CD14-positive monocyte (primary cell): ENCODE measurements around the gene ZNF2. TPM values are rescaled to one million over a fixed set of nuclear protein-coding genes. Genes with fewer than 3 reads are reported as not detected.

Source experiments
- DNase-seq, 3 donors: peaks; one replicate each; pipeline ENCODE4 v3.0.0-alpha.2; 2011 to 2022
- H2AFZ ChIP-seq: 2 replicates; pipeline ENCODE4 v1.6.0; 2012; ENCODE audit warnings: mild to moderate bottlenecking, low read depth, low read length, inconsistent platforms; ENCODE audit not compliant: insufficient read depth, poor library complexity, severe bottlenecking
- H3K27ac ChIP-seq, 2 donors: 1 replicate in 1 of 2; 2 replicates in 1 of 2; pipeline ENCODE4 v1.5.1; 2012 to 2013; ENCODE audit warnings: low read length in 2 of 2, control low read depth in 1 of 2, inconsistent platforms in 1 of 2, low read depth in 1 of 2, mild to moderate bottlenecking in 1 of 2
- H3K27me3 ChIP-seq, 2 donors: one replicate each; pipeline versions ENCODE4 v1.6.0 to v1.6.1; 2011 to 2013; ENCODE audit warnings: low read length in 2 of 2; ENCODE audit not compliant: control insufficient read depth in 2 of 2, insufficient read depth in 2 of 2
- H3K36me3 ChIP-seq, 2 donors: replicated peaks in 1 of 2; 1 replicate in 1 of 2; 2 replicates in 1 of 2; pipeline versions ENCODE4 v1.5.1 to v1.6.1; 2012 to 2013; ENCODE audit warnings: low read length in 2 of 2, control low read depth in 1 of 2, inconsistent platforms in 1 of 2, mild to moderate bottlenecking in 1 of 2; ENCODE audit not compliant: insufficient read depth in 2 of 2, control insufficient read depth in 1 of 2
- H3K4me1 ChIP-seq, 2 donors: 1 replicate in 1 of 2; 2 replicates in 1 of 2; pipeline versions ENCODE4 v1.5.1 to v1.6.1; 2012 to 2013; ENCODE audit warnings: low read length in 2 of 2, control low read depth in 1 of 2, inconsistent platforms in 1 of 2, mild to moderate bottlenecking in 1 of 2, moderate library complexity in 1 of 2; ENCODE audit not compliant: insufficient read depth in 2 of 2, control insufficient read depth in 1 of 2
- H3K4me2 ChIP-seq: replicated peaks from 2 replicates; pipeline ENCODE3; 2012; ENCODE audit warnings: low read length, moderate library complexity, mild to moderate bottlenecking; ENCODE audit not compliant: poor library complexity, severe bottlenecking; ENCODE audit errors: extremely low read depth
- H3K4me3 ChIP-seq, 3 experiments: fragments of 200-600 bp in 1 of 3; sonication (generic) in 1 of 3; replicated peaks in 1 of 3; 1 replicate in 2 of 3; 2 replicates in 1 of 3; pipeline ENCODE4 v1.5.1; 2011 to 2013; ENCODE audit warnings: low read length in 3 of 3, mild to moderate bottlenecking in 3 of 3, control low read depth in 2 of 3, low read depth in 2 of 3, inconsistent platforms in 1 of 3, moderate library complexity in 1 of 3
- H3K79me2 ChIP-seq: 2 replicates; pipeline ENCODE4 v1.6.0; 2012; ENCODE audit warnings: mild to moderate bottlenecking, control low read depth, inconsistent platforms, low read length, moderate library complexity; ENCODE audit not compliant: insufficient read depth
- H3K9ac ChIP-seq: 2 replicates; pipeline ENCODE4 v1.6.0; 2017; ENCODE audit warnings: low read length, mild to moderate bottlenecking; ENCODE audit not compliant: insufficient read depth, poor library complexity, severe bottlenecking
- H3K9me3 ChIP-seq, 2 donors: replicated peaks in 1 of 2; 1 replicate in 1 of 2; 2 replicates in 1 of 2; pipeline versions ENCODE4 v1.5.1 to v1.6.1; 2012 to 2013; ENCODE audit warnings: low read length in 2 of 2, control low read depth in 1 of 2; ENCODE audit not compliant: control insufficient read depth in 1 of 2, insufficient read depth in 1 of 2
- H4K20me1 ChIP-seq: 2 replicates; pipeline ENCODE4 v1.6.0; 2012; ENCODE audit warnings: mild to moderate bottlenecking, low read length, control low read depth, moderate library complexity; ENCODE audit not compliant: insufficient read depth
- H3K27ac Mint-ChIP-seq, 7 donors: one replicate each; pipeline ENCODE4 v1.8.0; 2020; ENCODE audit warnings: mild to moderate bottlenecking in 7 of 7, mixed read lengths in 7 of 7, moderate library complexity in 6 of 7, inconsistent platforms in 2 of 7
- H3K27me3 Mint-ChIP-seq, 3 donors: one replicate each; pipeline ENCODE4 v1.8.0; 2021 to 2022; ENCODE audit warnings: low read depth in 3 of 3, mild to moderate bottlenecking in 3 of 3, mixed read lengths in 3 of 3, moderate library complexity in 3 of 3, inconsistent platforms in 1 of 3
- H3K36me3 Mint-ChIP-seq, 2 donors: one replicate each; pipeline ENCODE4 v1.8.0; 2020; ENCODE audit warnings: mixed read lengths in 2 of 2, inconsistent platforms in 1 of 2, mild to moderate bottlenecking in 1 of 2
- H3K4me1 Mint-ChIP-seq: one replicate; pipeline ENCODE4 v1.8.0; 2020; ENCODE audit warnings: mild to moderate bottlenecking, mixed read lengths
- H3K4me3 Mint-ChIP-seq, 2 donors: one replicate each; pipeline ENCODE4 v1.8.0; 2020; ENCODE audit warnings: mild to moderate bottlenecking in 2 of 2, mixed read lengths in 2 of 2, moderate library complexity in 1 of 2
- H3K9me3 Mint-ChIP-seq, 7 donors: one replicate each; pipeline ENCODE4 v1.8.0; 2020 to 2022; ENCODE audit warnings: mixed read lengths in 7 of 7, mild to moderate bottlenecking in 6 of 7, moderate library complexity in 6 of 7, inconsistent platforms in 2 of 7
- CTCF ChIP-seq: fragments of 200-600 bp; IDR thresholded peaks from one replicate; pipeline ENCODE4 v1.8.0; 2022; ENCODE audit warnings: antibody characterized with exemption, mild to moderate bottlenecking
- WGBS: methylation state at CpG from one replicate; pipeline ENCODE4 v1.1.5; 2013; ENCODE audit warnings: missing lambda C conversion rate; ENCODE audit not compliant: insufficient coverage; 5-methylcytosine and 5-hydroxymethylcytosine counted together
- intact Hi-C, 2 donors: fragments of 100-400 bp; cut with micrococcal nuclease; formaldehyde crosslinking; loops; one replicate each; pipeline versions ENCODE4 v1.15.0 to v1.15.1; 2023
- polyA plus RNA-seq, 3 donors: library from polyadenylated mRNA; depleted of rRNA in 1 of 3; unstranded in 2 of 3; stranded (reverse) in 1 of 3; fragments of 300-500 nt in 2 of 3; fragments of >200 nt in 1 of 3; fragmentation: Illumina TruSeq in 2 of 3; gene quantifications; 1 replicate in 2 of 3; 2 replicates in 1 of 3; pipeline ENCODE4 v1.2.3, GENCODE V29; 2012 to 2021

ZNF2 gene
- polyA plus RNA-seq, 3 donors = 0.59 to 1.5 (median 0.89) TPM

GRCh38 chr2:95165030-95165370, 609 bp upstream of the ZNF2 start:
- peak overlapping the region; percentile 78 to 97 (median 96) for H3K4me3 ChIP-seq
- peaks cover 16 to 19% of the 10 kb centered on the region in 2 donors for H3K4me1 ChIP-seq
- no peaks in the 10 kb centered on the region for H3K9me3 ChIP-seq
- H3K27ac Mint-ChIP-seq = peak overlapping the region; percentile 95 to 97 (median 97)
- H3K9me3 Mint-ChIP-seq = peaks cover 2 to 17% (median 8%) of the 10 kb centered on the region in 7 donors
- WGBS = under 1% methylated on average over 8 of the region's 9 CpGs
- peak in 1 of 3 donors; percentile 6 for DNase-seq
- H3K4me1 Mint-ChIP-seq = peaks cover 19% of the 10 kb centered on the region
- H3K79me2 ChIP-seq = peaks cover 8% of the 10 kb centered on the region
- peak overlapping the region; percentile 93 for H3K9ac ChIP-seq
- H4K20me1 ChIP-seq = no peaks in the 10 kb centered on the region
- peak overlapping the region; percentile 99 to 100 for H3K4me3 Mint-ChIP-seq
- no peaks in the 10 kb centered on the region for H3K36me3 ChIP-seq
- intact Hi-C loops = loop anchor here (2.0 to 5.0 kb wide), 5 partner anchors 42 to 238 kb away; partner anchors contain the start of genes FAHD2A (in 2 of the 2), ZNF892 (in 2 of the 2) and MRPS5 (in 1 of the 2)
- H3K27ac ChIP-seq = peak overlapping the region; percentile 92 to 99
- H3K27me3 Mint-ChIP-seq = peaks cover 0 to 7% (median 0%) of the 10 kb centered on the region in 3 donors
- peak overlapping the region; percentile 98 for H2AFZ ChIP-seq
- H3K27me3 ChIP-seq = no peaks in the 10 kb centered on the region
- no peaks in the 10 kb centered on the region for H3K36me3 Mint-ChIP-seq
- no peak for TF ChIP-seq CTCF
- H3K4me2 ChIP-seq = peak overlapping the region; percentile 92

- Mint-ChIP-seq H3K36me3 (no peaks in the 10 kb centered on the region), H3K27me3 (peaks cover 0 to 6% (median 0%) of the 10 kb centered on the region in 3 donors), H3K4me3 (peak overlapping the region; percentile 99 to 100), H3K27ac (peak overlapping the region; percentile 95 to 97 (median 97)), H3K4me1 (peaks cover 15% of the 10 kb centered on the region), H3K9me3 (peaks cover 3 to 27% (median 10%) of the 10 kb centered on the region in 7 donors)
- Histone ChIP-seq H3K79me2 (peaks cover 8% of the 10 kb centered on the region), H3K27me3 (no peaks in the 10 kb centered on the region), H3K9me3 (peaks cover 0 to 3% of the 10 kb centered on the region in 2 donors), H3K9ac (peak overlapping the region; percentile 93), H4K20me1 (no peaks in the 10 kb centered on the region), H3K4me2 (peak overlapping the region; percentile 92), H3K36me3 (no peaks in the 10 kb centered on the region), H2AFZ (peak overlapping the region; percentile 98), H3K4me1 (peaks cover 14 to 16% of the 10 kb centered on the region in 2 donors), H3K27ac (peak overlapping the region in 1 of 2 donors; percentile 99), H3K4me3 (peak overlapping the region; percentile 78 to 97 (median 96))
- intact Hi-C loops = loop anchor here (5.0 kb wide), 3 partner anchors 41 to 236 kb away; partner anchors contain the start of genes ZNF892 (in 2 of the 2), FAHD2A (in 1 of the 2) and MRPS5 (in 1 of the 2)
- WGBS = 48% methylated on average over 3 of the region's 16 CpGs
- DNase-seq = no peak
- TF ChIP-seq CTCF = no peak
Observed at GRCh38 chr2:95166065-95166763, 605 bp downstream of the ZNF2 start.
